ENCODE measurements around the gene PCBP4.
A peak's percentile ranks its signal among the peaks of the same experiment; 100 is the strongest.

Gene PCBP4

GRCh38 chr3:51955893-51956770, 11.1 kb downstream of the PCBP4 start:
- DNase-seq (ENCODE audit: low read depth in 2 of 2) = no peak

DNA sequence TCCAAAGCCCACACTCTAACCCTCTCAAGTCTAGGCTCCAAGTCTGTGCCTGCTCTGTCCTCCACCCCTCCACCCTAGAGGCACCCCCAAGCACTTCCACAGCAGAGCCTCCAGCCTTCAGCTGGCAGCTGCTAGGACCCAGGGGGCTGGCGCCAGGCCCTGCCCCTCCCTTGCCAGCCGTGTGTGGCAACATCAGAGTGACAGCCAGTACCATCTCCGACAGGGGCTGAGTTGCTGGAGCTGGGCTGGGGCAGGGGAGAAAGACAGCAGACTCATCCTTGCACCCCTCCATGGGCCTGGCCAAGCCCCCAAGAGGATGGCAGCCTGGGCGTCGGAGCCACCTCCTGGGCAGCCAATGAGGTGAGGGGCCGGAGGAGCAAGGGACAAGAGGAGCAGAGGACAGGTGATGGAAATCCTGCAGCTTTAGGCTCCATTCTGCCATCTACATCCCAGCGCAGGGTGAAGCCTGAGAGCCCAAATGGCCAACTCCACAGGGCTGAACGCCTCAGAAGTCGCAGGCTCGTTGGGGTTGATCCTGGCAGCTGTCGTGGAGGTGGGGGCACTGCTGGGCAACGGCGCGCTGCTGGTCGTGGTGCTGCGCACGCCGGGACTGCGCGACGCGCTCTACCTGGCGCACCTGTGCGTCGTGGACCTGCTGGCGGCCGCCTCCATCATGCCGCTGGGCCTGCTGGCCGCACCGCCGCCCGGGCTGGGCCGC, 11.9 kb downstream of the PCBP4 start, which contains the start of gene GPR62:
TSS of gene GPR62 (plus strand) at position 207 of the 718 bp plus-strand sequence. CDS start at position 479, 272 bp downstream.
- no peak for DNase-seq (ENCODE audit: low read depth in 2 of 2)

DNA sequence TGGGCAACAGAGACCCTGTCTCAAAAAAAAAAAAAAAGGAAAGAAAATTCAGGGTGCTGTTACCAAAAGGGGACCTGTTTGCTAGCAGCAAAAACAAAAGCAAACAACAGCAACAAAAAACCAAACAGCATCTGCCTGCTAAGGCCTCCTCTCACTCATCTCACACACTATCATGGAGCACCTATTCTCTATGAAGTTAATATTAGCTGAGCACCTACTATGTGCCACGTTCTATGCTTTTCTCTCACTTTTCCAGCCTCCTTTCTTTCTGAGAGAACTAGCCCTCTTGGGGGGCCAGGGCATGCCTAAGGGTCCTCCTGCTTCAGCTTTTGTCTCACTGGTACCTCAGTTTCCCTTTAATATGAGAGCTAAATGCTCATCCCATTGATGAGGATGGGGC, 12.5 kb downstream of the PCBP4 start:
- no peak for DNase-seq (ENCODE audit: low read depth in 2 of 2)

- no peak for DNase-seq (ENCODE audit: low read depth in 2 of 2)
These were observed 13.1 kb downstream of the PCBP4 start for GRCh38 chr3:51954105-51954504.

DNA sequence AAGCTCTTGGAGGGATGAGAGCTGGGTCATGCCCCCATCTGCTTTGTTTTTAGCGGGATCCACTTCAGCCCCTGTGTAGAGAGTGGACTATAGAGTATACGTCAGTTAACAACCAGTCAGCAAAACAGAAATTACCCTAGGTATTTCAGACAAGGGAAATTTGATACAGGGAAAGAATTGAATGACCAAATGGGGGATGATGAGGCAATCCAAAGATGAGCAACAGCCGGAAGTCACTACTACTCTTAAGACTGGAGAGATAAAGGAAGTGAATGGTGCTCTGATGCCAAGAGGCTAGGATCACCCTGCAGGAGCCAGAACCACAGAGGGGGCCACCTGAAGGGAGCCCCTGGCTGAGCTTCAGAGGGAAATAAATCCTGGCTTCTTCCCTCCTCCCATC, 13.8 kb downstream of the PCBP4 start:
- DNase-seq (ENCODE audit: low read depth in 2 of 2) = no peak

DNA sequence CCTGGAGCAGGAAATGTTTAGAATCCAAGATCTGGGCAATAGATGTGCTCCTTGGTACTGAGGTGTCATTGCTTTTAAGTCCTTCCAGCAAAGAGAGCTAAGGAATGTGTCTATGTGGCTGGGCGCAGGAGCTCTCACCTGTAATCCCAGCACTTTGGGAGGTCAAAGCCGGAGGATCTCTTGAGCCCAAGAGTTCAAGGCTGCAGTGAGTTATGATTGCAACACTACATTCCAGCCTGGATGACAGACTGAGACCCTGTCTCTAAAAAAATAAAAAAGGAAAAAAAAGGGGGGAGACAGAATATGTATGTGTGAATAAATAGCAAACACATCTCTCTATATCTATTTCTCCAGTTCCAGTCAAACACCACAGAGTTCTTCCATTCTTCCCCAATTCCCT, 16.4 kb downstream of the PCBP4 start:
- no peak for DNase-seq (ENCODE audit: low read depth in 2 of 2)

- no peak for DNase-seq (ENCODE audit: low read depth in 2 of 2)
These were observed 18.1 kb downstream of the PCBP4 start for GRCh38 chr3:51949121-51949520.

DNA sequence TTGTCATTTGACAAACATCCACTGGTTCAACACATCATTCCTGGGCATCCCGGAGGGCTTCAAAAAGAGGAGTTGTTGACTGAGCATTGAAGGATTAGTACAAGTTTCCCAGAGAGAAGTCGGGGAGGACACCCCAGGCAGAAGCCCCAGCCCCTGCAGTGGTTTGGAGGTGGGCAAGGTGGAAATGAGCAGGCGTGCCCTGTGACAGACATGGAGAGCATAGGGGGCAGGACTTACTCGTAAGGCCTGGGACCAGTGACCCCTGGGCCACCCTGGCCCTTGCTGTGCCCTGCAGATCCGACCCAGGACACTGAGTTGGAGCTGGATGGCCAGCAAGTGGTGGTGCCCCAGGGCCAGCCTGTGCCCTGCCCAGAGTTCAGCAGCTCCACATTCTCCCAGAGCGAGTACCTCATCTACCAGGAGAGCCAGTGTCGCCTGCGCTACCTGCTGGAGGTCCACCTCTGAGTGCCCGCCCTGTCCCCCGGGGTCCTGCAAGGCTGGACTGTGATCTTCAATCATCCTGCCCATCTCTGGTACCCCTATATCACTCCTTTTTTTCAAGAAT, 19.2 kb downstream of the PCBP4 start:
- DNase-seq (ENCODE audit: low read depth in 2 of 2) = no peak

DNA sequence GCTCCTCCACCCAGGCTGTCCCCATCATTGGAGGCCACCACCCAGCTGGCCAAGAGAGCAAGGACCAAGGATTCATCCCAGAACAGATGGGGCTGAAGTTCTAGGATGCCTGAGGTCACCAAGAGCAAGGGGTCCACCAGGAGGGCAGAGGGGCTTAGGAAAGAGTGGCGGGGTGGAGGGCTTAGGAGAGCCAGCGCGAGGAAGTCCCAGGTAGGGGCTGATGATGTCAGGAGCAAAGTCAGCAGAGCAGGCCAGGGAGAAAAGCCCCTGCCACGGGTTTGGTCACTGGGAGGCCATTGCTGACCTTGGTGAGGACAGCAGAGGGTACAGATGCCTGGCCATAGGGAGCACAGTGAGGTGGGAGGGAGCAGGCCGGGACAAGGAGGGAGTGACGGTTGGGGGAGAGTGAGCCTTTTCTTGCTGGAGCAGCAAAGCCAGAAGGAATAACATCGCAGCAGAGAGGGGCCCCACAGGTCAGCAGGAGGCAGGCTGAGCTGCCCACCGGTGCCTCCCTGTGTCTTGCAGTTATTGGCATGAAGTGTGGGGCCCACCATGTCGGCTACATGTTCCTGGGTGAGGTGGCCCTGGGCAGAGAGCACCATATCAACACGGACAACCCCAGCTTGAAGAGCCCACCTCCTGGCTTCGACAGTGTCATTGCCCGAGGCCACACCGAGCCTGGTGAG, 19.9 kb downstream of the PCBP4 start:
- DNase-seq (ENCODE audit: low read depth in 2 of 2) = no peak

- no peak for DNase-seq (ENCODE audit: low read depth in 2 of 2)
These were observed 20.5 kb downstream of the PCBP4 start for GRCh38 chr3:51946796-51947195.

DNA sequence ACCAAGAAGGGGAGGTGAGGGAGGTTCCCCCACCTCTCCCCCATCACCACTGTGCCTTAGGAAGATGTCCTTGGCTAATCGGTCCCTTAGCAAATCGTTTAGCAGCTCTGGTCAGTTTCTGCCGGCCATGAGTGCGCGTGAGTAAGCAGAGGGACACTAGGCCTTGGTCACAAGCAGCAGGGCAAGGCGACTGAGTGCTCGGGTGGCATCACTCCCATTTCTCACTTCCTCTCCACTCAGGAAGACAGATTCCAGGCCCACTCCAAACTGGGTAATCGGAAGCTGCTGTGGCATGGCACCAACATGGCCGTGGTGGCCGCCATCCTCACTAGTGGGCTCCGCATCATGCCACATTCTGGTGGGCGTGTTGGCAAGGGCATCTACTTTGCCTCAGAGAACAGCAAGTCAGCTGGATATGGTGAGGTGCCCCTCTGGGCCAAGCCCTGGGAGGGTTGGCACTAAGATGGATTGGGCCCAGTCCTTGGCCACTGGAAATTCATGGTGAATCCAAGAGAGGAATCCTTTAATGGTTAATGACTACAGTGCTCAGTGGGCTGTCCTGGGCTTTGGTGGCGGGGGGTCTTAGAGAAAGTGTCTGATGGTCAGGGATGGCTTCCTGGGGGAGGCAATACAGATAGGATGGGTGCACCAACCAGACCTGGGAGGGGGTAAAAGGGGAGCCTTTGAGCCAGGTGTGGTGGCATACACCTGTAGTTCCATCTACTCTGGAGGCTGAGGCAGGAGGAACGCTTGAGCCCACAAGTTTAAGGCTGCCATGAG, 21.1 kb downstream of the PCBP4 start:
- no peak for DNase-seq (ENCODE audit: low read depth in 2 of 2)

- no peak for DNase-seq (ENCODE audit: low read depth in 2 of 2)
These were observed 22.0 kb downstream of the PCBP4 start for GRCh38 chr3:51945031-51945840.

DNA sequence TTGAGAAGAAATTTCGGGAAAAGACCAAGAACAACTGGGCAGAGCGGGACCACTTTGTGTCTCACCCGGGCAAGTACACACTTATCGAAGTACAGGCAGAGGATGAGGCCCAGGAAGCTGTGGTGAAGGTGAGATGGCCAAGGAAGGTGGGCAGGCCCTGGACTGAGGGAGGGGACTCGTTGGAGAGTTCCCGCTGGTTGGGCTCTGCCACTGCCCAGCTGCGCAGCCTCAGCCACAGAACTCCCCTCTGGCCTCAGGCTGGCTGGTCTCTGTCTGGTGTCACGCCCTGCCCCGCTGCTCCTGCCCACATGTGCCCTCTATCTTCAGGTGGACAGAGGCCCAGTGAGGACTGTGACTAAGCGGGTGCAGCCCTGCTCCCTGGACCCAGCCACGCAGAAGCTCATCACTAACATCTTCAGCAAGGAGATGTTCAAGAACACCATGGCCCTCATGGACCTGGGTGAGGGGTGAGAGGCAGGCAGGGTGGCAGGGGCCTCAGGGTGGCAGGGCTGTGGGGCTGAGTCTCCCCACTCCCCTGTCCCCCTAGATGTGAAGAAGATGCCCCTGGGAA, 22.7 kb downstream of the PCBP4 start:
- DNase-seq (ENCODE audit: low read depth in 2 of 2) = no peak

DNA sequence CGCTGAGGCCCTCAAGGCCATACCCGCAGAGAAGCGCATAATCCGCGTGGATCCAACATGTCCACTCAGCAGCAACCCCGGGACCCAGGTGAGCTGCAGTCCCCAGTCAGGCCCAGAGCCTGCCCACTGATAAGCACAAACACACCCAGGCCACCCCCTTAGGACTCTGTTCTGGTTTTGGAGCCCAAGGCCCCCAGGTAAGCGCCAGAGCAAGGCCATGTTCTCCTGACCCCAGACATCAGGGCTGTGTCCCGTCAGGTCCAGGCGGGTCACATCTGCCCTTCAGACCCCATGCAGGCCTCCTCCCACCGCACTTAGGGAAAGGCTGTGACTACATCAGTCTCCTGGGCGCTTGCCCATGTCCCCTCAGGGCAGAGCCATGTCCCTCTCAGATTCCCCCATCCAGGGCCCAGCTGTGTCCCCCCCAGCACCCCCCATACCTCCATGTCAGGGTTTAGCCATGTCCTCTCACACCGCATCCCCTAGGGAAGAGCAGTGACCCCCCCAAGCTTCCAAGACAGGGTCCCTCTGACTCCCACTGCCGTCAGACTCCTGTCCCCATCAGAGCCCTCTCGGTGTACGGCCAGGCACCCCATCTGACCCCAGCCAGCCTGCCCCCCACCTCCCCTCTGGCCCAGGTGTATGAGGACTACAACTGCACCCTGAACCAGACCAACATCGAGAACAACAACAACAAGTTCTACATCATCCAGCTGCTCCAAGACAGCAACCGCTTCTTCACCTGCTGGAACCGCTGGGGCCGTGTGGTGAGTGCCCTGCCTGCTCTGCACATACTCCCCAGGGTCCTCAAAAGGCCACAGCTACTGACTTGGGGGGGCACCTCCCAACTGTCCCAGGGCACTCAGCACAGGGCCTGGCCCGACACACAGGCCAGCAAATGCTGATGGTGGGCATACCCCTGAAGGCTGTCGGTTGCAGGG, 23.5 kb downstream of the PCBP4 start:
- no peak for DNase-seq (ENCODE audit: low read depth in 2 of 2)

GRCh38 chr3:51942603-51943450, 24.4 kb downstream of the PCBP4 start:
- peak; percentile 43 to 50 for DNase-seq (ENCODE audit: low read depth in 2 of 2)

- peak; percentile 99 to 100 for DNase-seq (ENCODE audit: low read depth in 2 of 2)
These were observed 25.3 kb downstream of the PCBP4 start, which contains the start of the genes PARP3 and RRP9 for GRCh38 chr3:51941798-51942602. TSS of gene PARP3 (plus strand) at chr3:51942363. CDS start at chr3:51943356, 993 bp downstream. TSS of gene RRP9 (minus strand) at chr3:51941904. CDS start at chr3:51941867, 37 bp downstream.

DNA sequence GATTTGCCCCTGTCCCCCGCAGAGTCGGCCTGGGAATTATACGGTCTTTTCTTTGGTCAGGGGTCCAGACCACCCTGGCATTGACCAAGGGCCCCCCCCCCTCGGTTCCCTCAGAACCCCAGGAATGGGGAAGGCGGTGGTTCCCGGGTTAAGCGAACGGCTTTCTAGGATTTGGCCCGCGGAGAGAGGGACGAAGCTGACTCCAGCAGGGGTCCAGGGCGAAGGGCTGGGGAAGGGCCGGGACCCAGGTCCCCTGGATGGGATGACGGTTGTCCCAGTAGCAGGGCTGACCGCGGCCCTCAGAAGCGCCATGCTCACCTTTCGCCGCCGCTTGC, 25.8 kb downstream of the PCBP4 start:
- DNase-seq (ENCODE audit: low read depth in 2 of 2) = no peak
